Measurements from ENCODE around the gene PRKG1. TPM values are rescaled to one million over a fixed set of nuclear protein-coding genes. Genes with fewer than 3 reads are reported as not detected.

PRKG1 gene
- polyA plus RNA-seq, 3 donors, result not detected

DNA sequence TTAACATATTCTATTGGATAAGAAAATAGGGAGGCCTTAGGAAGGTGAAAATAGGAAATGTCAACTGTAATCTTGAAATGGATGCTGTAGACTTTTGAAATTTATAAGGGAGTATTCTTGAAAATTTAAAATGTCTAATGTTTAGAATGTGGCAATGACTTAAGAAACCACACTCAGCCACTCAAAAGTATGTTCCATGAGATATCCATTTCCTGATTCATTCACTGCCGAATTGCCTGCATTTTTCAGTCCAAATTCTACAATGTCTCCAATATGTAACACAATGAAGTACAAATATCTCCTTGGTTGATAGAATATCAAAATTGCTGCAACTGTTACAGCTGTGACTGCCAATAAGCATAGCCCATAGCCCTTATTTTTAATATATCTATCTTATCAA is 25.9 kb downstream of the PRKG1 start:
- Mint-ChIP-seq H3K36me3 (no peaks in the 10 kb centered on the region), H3K4me1 (no peaks in the 10 kb centered on the region), H3K27ac (no peak overlapping the region), H3K9me3 (peaks cover 0 to 4% (median 0%) of the 10 kb centered on the region in 7 donors), H3K4me3 (no peak overlapping the region), H3K27me3 (ENCODE audit: low read depth in 3 of 3) (peaks cover 0 to 2% (median 0%) of the 10 kb centered on the region in 3 donors)
- Histone ChIP-seq H3K4me2 (replicated peaks; ENCODE audit: extremely low read depth, low read length, poor library complexity, severe bottlenecking) (no peak overlapping the region), H3K4me3 (replicated peaks in 1 of 3; ENCODE audit: low read depth in 2 of 3, low read length in 3 of 3) (no peak overlapping the region), H3K9me3 (replicated peaks in 1 of 2; ENCODE audit: control insufficient read depth in 1 of 2, insufficient read depth in 1 of 2, low read length in 2 of 2) (no peaks in the 10 kb centered on the region), H3K9ac (ENCODE audit: insufficient read depth, low read length, poor library complexity, severe bottlenecking) (no peak overlapping the region), H3K79me2 (ENCODE audit: insufficient read depth, low read length) (no peaks in the 10 kb centered on the region), H3K27me3 (ENCODE audit: control insufficient read depth in 2 of 2, insufficient read depth in 2 of 2, low read length in 2 of 2) (no peaks in the 10 kb centered on the region), H2AFZ (ENCODE audit: insufficient read depth, low read depth, low read length, poor library complexity, severe bottlenecking) (no peak overlapping the region), H3K36me3 (replicated peaks in 1 of 2; ENCODE audit: control insufficient read depth in 1 of 2, insufficient read depth in 2 of 2, low read length in 2 of 2) (no peaks in the 10 kb centered on the region), H3K4me1 (ENCODE audit: control insufficient read depth in 1 of 2, insufficient read depth in 2 of 2, low read length in 2 of 2) (no peaks in the 10 kb centered on the region), H3K27ac (ENCODE audit: low read depth in 1 of 2, low read length in 2 of 2) (no peak overlapping the region), H4K20me1 (ENCODE audit: insufficient read depth, low read length) (no peaks in the 10 kb centered on the region)
- intact Hi-C loops (cut with micrococcal nuclease), result no loop called here
- TF ChIP-seq, protein P1, sequence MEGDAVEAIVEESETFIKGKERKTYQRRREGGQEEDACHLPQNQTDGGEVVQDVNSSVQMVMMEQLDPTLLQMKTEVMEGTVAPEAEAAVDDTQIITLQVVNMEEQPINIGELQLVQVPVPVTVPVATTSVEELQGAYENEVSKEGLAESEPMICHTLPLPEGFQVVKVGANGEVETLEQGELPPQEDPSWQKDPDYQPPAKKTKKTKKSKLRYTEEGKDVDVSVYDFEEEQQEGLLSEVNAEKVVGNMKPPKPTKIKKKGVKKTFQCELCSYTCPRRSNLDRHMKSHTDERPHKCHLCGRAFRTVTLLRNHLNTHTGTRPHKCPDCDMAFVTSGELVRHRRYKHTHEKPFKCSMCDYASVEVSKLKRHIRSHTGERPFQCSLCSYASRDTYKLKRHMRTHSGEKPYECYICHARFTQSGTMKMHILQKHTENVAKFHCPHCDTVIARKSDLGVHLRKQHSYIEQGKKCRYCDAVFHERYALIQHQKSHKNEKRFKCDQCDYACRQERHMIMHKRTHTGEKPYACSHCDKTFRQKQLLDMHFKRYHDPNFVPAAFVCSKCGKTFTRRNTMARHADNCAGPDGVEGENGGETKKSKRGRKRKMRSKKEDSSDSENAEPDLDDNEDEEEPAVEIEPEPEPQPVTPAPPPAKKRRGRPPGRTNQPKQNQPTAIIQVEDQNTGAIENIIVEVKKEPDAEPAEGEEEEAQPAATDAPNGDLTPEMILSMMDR (IDR thresholded peaks at IDR 0.05), result no peak
- WGBS (ENCODE audit: insufficient coverage), result no CpG with 5 or more reads among the region's 1 CpG
- DNase-seq, result no peak

DNA sequence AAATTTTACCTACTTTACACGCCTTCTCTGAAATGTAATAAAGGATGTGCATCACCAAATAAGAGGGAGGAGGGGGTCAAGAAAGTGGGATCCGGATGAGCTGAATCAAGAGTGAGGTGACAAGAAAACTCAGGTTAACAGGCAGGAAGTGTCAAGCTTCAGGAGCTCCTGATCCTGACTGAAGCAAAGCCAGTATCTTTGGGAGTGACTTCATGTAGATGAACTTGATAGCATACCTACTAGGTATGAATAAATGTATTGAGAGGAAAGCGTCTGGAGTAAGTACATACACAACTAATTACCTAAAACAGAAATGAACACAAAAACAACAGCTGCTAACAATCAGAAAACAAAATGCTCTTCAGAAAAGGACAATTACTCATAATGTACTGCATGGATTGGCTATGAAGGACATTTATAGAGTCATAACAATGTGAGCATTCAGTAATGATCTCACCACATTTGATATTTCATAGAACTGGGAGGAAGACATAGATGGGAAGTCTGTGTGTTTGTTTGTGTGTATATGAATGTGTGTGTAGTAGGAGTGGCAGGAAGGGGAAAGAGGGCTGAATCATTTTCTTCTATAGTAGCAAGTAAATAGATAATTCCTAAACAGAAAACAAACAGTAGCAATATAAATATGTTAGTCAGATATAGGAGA is 29.4 kb downstream of the PRKG1 start:
- H3K9me3 Mint-ChIP-seq, result peaks cover 0 to 2% (median 0%) of the 10 kb centered on the region in 7 donors
- Histone ChIP-seq H2AFZ (ENCODE audit: insufficient read depth, low read depth, low read length, poor library complexity, severe bottlenecking) (no peak overlapping the region), H3K36me3 (replicated peaks in 1 of 2; ENCODE audit: control insufficient read depth in 1 of 2, insufficient read depth in 2 of 2, low read length in 2 of 2) (no peaks in the 10 kb centered on the region), H3K27ac (ENCODE audit: low read depth in 1 of 2, low read length in 2 of 2) (no peak overlapping the region), H3K79me2 (ENCODE audit: insufficient read depth, low read length) (no peaks in the 10 kb centered on the region), H3K4me1 (ENCODE audit: control insufficient read depth in 1 of 2, insufficient read depth in 2 of 2, low read length in 2 of 2) (no peaks in the 10 kb centered on the region), H3K9ac (ENCODE audit: insufficient read depth, low read length, poor library complexity, severe bottlenecking) (no peak overlapping the region), H3K4me2 (replicated peaks; ENCODE audit: extremely low read depth, low read length, poor library complexity, severe bottlenecking) (no peak overlapping the region), H3K9me3 (replicated peaks in 1 of 2; ENCODE audit: control insufficient read depth in 1 of 2, insufficient read depth in 1 of 2, low read length in 2 of 2) (no peaks in the 10 kb centered on the region), H3K4me3 (replicated peaks in 1 of 3; ENCODE audit: low read depth in 2 of 3, low read length in 3 of 3) (no peak overlapping the region), H4K20me1 (ENCODE audit: insufficient read depth, low read length) (no peaks in the 10 kb centered on the region), H3K27me3 (ENCODE audit: control insufficient read depth in 2 of 2, insufficient read depth in 2 of 2, low read length in 2 of 2) (no peaks in the 10 kb centered on the region)
- no peak for DNase-seq
- TF ChIP-seq, protein P1 (IDR thresholded peaks at IDR 0.05), result no peak
- H3K4me1 Mint-ChIP-seq, result no peaks in the 10 kb centered on the region
- H3K27ac Mint-ChIP-seq, result no peak overlapping the region
- no peak overlapping the region for H3K4me3 Mint-ChIP-seq
- 92% methylated on average over 1 of the region's 3 CpGs for WGBS (ENCODE audit: insufficient coverage)
- H3K36me3 Mint-ChIP-seq, result no peaks in the 10 kb centered on the region
- intact Hi-C loops (cut with micrococcal nuclease), result no loop called here
- peaks cover 0 to 2% (median 0%) of the 10 kb centered on the region in 3 donors for H3K27me3 Mint-ChIP-seq (ENCODE audit: low read depth in 3 of 3)
